GM10266 (cell line): ENCODE data around the gene CEND1.
A peak's percentile ranks its signal among the peaks of the same experiment; 100 is the strongest.

ENCODE experiments used
- DNase-seq: peaks from one replicate; pipeline ENCODE4 v3.0.0; 2012; ENCODE audit errors: extremely low spot score
- TF ChIP-seq, protein P1 (sequence below): IDR thresholded peaks from 2 replicates; pipeline ENCODE4 v1.5.1; 2012; ENCODE audit warnings: mild to moderate bottlenecking, low read depth; ENCODE audit not compliant: control insufficient read depth, insufficient read depth; ENCODE audit errors: missing control alignments

The CEND1 gene

DNA sequence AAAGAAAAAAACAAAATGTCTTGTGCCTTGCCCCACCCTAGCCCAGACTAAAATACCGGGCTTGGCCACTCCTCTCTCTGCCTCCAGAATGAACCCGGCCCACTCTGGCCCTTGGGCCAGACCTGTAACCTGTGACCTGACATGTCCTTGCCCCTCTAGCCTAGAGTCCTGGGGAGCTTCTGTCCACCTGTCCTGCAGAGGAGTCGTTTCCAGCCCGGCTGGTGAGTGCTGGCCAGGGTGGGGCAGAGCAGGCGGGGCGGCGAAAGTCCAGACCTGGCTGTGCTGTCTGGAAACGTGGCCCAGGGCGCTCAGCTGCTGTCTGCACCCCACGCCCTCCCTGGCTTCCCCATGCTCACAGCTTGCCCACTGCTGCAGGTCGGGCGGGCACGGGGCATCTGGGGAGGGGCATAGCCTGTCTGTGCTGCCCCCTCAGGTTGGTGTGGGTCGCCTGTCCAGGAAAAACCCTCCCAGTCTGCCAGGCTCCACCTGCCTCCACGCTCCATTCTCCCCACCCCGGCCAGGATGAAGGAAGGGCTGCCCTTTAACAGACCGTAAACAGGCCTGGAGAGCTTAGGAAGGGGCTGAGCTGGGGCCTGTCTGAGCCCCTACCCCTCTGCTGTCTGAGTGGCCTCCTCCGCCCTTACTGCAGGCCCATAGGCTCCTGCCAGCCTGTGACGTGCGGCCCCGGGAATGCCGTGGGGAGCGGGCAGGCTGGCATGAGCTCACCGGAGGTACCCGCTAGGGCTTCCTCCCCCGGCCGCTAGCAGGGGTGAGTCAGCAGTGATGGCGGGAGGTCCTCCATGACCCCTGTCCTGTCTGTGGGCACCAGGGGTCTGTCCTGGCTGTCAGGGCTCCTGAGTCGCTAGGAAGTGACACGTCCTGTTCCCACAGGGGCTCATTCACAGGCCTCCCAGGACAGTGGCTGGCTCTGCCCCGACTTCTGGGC lies 44.8 kb upstream of the CEND1 start:
- DNase-seq: no peak

DNA sequence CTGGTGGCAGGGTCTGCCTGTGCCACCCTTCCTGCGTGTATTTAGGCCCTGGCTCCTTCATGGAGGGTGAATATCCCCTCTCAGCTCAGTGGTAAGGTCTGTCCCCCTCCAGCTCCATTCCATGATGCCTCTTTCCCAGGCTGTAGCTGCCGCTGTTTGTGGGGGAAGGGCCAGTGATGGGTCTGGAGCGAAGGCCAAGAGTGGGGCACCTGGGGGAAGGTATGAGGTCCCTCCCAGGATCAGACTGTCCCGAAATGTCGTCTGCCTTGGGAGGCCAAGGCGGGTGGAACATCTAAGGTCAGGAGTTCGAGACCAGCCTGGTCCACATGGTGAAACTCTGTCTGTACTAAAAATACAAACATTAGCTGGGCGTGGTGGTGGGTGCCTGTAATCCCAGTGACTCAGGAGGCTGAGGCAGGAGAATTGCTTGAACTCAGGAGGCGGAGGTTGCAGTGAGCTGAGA lies 44.0 kb upstream of the CEND1 start:
- no peak for DNase-seq
- TF ChIP-seq, protein P1, sequence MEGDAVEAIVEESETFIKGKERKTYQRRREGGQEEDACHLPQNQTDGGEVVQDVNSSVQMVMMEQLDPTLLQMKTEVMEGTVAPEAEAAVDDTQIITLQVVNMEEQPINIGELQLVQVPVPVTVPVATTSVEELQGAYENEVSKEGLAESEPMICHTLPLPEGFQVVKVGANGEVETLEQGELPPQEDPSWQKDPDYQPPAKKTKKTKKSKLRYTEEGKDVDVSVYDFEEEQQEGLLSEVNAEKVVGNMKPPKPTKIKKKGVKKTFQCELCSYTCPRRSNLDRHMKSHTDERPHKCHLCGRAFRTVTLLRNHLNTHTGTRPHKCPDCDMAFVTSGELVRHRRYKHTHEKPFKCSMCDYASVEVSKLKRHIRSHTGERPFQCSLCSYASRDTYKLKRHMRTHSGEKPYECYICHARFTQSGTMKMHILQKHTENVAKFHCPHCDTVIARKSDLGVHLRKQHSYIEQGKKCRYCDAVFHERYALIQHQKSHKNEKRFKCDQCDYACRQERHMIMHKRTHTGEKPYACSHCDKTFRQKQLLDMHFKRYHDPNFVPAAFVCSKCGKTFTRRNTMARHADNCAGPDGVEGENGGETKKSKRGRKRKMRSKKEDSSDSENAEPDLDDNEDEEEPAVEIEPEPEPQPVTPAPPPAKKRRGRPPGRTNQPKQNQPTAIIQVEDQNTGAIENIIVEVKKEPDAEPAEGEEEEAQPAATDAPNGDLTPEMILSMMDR: no peak

More for the DNA sequence above, 44.8 kb upstream of the CEND1 start:
- TF ChIP-seq, protein P1: no peak

DNA sequence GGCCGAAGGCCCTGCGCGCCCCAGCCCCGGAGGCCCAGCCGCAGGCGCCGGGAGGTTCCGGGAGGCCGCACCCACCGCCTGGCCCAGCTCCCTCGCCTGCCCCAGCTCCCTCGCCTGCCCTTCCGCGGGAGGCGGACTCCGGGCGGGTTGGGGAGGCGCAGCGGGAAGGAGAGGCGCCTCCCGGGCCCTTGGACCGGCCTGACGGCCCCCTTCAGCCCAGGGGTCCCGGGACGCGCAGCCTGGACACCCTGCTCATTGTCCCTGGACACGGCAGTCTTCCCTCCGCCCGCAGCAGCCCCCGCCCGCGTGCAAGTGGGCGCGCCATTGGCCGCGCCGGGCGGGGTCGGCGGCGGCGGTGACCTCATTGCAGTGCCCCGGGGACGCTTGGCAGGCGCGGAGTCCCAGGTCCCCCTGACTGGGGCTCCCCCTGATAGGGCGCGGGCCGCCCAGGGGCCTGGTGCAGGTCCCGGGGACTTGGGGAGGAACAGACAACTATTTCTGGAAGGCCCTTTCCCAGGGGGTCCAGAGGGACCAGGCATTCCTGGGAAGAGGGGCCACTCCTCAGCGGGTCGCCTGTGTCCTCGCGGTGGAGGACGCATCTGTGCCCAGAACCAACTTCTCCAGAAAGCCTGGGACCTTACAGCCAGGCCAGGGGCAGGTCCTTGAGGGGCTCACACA lies 43.4 kb upstream of the CEND1 start:
- peak; percentile 80 for DNase-seq
- TF ChIP-seq, protein P1: no peak

DNA sequence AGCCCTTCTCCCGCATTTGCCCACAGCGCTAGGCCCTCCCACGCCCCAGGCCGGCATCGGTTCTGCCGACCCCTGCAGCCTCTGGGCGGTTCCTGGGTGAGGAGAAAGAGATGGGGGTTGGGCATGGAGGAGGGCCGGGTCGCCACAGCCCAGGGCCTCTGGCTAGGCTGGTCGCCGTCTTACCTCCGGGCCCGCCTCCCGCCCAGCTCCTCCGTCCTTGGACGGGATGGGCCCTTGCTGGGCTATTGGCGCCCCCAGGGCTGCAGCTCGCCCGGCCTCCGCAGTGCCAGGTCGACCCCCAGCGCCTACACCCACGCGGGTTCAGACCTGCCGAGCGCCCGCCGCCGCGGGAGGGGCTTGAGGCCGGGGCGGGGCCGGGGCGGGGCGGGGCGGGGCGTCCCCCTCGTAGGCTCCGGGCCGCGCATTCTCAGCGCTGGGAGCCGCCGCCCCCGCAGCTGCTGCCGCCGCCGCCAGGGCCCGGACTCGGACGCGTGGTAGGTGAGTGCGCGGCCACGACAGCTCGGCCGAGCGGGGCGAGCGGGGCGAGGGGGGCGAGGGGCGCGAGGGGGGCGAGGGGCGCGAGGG lies 42.7 kb upstream of the CEND1 start, which contains the start of gene CD151:
Gene CD151, plus strand, starts transcription at position 424 of the 585 bp plus-strand sequence. CDS start 3,118 bp downstream, outside the sequence.
- DNase-seq: peak; percentile 90
- TF ChIP-seq, protein P1: no peak

DNA sequence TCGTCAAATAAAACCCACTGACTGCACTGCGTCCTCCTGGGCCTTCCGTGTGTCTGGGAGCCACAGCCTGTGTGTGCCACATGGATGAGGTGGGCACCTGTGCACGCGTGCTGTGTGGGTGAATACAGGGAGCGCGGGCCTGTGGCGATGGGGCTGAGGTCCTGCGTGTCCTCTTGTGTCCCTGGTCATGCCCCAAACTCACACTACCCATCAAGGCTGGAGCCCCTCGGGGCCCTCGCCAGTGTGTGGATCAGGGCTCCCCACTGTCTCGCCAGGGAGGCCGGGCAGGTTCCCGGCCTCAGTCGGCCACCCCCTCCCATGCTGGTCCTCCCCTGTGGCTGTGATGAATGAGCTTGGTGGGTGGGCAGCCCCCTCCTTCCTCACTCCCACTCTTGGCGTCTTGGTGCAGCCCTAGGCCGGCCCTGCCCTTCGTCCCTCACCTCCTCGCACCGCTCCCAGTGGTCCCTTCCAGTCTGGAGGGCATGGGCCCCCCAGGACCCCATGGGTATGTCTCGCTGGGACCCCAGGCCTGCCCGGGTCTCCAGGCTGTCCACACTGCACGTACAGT lies 42.2 kb upstream of the CEND1 start:
- DNase-seq: no peak
- TF ChIP-seq, protein P1: no peak

DNA sequence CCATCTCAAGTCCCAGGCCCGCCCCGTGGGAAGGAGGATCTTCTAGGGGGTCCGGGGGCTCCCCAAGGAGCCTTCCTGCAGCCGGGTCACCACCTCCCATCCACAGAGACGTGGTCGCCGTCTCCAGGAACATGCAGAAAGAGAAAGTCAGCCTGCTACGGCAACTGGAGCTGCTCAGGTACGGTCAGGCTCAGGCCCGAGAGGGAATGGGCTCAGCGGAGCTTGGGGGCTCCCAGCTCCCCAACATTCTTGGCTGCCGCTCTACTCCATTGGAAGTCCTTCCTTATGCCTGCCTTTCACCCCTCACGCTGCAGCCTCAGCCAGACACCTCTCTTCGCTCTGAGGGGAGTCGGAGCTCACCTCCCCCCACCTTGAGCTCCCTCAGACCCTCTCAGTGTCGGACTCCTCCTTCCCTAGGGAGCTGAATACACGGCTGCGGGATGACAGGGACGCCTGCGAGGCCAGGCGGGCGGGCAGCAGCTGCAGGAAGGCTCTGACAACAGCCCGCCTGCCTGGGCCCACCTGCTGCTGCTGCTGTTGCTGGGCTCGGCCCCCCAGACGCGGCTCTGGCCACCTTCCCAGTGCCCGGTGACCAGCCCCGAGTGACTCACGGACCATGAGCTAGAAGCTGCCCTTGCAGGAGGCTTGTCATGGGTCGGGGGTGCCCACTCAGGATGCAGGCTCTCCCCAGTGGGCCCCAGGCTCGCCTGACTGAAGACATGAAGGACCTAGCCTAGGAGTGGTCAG lies 41.4 kb upstream of the CEND1 start:
- no peak for DNase-seq
- TF ChIP-seq, protein P1: no peak
